ENCODE results near the gene SNHG17.
"Not testable (repeated sequence)": the region's sequence is repeated elsewhere in the genome, so short reads cannot be mapped to it uniquely, and the experiment has no call there.

SNHG17 gene

DNA sequence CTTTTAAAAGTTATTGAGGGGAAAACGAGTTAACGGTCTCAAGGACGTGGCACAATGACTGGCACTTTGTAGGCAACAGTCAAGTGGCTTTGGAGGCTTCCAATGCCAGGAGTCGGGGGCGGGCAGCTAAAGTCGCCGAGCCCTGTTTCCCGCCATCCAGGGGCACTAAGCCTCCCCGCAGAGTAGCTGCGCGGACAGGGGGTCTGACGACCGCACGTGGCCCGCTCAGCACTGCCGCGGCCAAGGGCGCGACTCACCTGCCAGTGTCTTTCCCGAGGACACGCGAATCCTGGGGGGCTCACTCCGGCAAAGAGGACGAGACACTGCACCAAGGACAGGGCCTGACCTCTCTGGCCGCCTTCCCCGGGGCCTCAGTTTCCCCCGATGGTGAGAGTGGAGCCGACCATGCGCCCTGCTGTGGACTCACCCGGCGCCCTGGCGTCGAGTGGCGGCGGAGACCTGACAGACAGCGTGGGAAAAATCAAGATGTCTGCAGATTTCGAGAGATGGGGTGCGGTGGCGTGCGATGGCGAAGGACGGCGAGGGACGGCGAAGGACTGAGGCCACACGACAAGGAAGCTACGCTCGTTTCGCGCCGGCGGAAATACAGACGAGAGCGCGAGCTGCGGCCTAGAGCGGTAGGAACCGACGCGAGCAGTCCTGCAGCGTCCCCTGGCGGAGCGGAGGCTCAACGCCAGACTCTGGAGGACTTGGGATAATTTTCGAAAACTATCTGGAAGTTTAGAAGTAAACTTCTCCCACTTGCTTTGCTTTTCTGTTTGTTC lies at the start of gene SNHG17:
TSS of gene SNHG17 (minus strand) at position 559 of the 785 bp plus-strand sequence.
- in situ Hi-C loops (cut with HindIII; ENCODE audit: low pct_ligation_motif_present, low pct_unique_long_range_greater_than_20kb, low sequenced_read_pairs) = no loop called here
- peak; percentile 90 for DNase-seq

DNA sequence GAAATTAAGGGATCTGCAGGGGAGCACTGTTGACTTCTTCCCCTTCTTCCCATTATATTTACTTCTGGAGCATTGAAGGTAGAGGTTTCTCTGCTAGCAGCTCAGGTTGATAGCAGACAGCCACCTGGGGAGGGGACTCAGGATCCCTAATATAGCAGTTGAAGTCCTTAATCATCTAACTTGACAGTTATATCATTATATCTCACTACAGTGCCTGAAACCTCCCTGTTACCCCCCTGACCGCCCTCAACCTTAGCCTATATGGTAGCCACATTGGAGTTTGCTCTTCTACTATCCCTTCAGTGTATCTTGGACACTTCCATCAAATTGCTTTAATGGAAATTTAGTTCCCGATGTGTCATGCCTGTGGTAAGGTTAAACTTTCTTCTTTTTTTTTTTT lies 44.5 kb upstream of the SNHG17 start:
- in situ Hi-C loops (cut with HindIII; ENCODE audit: low pct_ligation_motif_present, low pct_unique_long_range_greater_than_20kb, low sequenced_read_pairs) = no loop called here
- no peak for DNase-seq

DNA sequence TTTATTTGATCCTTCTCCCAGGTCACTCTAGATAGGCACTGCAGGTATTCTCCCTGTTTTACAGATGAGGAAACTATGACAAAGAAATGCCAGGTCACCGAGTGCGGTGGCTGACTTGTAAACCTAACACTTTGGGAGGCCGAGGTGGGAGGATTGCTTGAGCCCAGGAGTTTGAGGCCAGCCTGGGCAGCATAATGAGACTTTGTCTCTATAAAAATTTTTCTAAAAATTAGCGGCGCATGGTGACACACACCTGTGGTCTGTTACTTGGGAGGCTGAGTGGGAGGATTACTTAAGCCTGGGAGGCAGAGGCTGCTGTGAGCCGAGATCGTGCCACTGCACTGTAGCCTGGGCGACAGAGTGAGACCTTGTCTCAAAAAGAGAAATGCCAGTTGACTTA lies 42.6 kb upstream of the SNHG17 start:
- in situ Hi-C loops (cut with HindIII; ENCODE audit: low pct_ligation_motif_present, low pct_unique_long_range_greater_than_20kb, low sequenced_read_pairs) = no loop called here
- DNase-seq = no peak

DNA sequence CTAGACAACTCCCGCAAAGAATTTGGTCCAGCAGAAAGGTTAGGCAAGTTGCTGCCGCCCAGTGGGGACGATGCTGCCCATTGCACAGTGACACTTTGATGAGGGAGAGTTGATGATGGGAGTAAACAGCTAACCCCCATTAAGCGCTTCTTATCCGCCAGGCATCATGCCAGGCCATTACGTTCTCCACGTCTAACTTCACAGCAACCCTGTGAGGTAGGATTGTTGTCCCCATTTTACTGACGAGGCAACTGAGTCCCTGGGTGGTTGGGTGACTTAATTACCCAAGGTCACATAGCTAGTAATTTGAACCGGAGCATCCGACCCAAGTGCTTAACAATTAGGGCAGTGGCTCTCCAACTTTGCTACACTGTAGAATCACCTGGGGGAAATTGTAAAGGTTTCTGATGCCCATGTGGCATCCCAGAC lies 38.3 kb upstream of the SNHG17 start:
- in situ Hi-C loops (cut with HindIII; ENCODE audit: low pct_ligation_motif_present, low pct_unique_long_range_greater_than_20kb, low sequenced_read_pairs) = no loop called here
- DNase-seq = no peak

DNA sequence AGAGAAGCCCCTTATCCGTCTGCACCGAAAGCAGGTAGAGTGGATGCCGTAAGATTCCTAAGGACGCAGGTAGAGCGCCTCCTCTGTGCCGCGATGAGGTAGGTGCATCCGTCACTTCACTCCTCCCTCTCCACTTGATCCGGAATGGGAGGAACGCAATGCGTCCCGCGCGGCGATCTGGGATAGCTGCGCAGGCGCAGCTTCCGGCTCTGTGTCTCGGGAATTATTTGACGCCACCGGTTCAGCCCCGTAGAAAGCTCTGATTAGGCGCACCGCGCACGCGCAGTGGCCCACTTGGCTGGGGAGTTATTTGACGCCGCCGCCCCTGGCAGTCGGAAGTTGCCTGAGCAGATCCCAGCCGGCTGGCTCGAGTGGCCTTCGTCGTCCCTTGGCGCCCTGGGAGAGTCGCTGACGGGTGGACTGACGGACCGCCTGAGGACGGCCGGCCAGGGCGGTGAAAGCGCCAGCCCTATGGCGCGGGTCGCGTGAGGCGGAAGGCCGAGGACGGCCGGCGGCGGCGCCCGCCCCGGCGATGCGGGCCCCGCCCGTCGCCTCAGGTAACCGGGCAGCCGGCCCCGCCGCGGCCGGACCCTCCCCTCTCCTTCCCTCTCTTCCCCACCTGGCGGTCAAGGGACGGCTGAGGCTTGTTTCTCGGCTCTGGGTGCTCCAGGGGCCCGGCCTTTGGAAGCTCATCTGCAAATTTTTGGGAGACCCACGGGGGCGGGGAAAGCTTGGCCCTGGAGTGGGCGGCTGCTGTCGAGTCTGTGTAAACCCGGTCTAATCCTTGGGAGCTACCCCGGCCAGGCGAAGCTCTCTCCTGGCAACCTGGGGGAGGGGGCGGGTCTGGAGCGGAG lies 37.6 kb upstream of the SNHG17 start, which contains the start of gene RALGAPB:
TSS of gene RALGAPB (plus strand) at position 331 of the 854 bp plus-strand sequence. CDS start 15,590 bp downstream, outside the sequence.
- in situ Hi-C loops (cut with HindIII; ENCODE audit: low pct_ligation_motif_present, low pct_unique_long_range_greater_than_20kb, low sequenced_read_pairs) = no loop called here
- DNase-seq = peak; percentile 98

DNA sequence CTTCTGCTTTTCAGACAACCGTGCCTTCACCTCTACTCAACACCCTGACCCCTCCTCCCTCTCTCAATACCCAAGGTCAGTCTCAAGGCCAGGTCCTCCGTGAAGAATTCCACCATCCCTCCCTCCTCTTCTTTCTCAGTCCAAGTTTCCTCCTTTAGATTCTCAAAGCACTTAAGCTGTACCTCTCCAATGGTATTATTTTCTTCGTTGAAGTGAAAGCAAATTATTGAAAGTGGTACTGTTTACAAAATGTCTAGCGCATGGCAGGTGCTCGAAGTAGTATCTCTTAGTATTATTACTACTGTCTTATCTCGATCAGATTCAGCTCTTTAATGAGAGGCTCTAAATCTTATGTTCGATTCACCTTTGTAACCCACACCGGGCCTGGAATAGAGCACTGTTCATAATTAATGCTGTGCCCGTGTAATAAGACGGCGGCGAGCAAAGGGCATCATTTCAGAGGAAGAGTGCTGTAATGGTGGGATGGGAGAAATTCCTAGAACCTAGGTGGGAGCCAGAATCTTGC lies 36.9 kb upstream of the SNHG17 start:
- no peak for DNase-seq
- in situ Hi-C loops (cut with HindIII; ENCODE audit: low pct_ligation_motif_present, low pct_unique_long_range_greater_than_20kb, low sequenced_read_pairs) = no loop called here

DNA sequence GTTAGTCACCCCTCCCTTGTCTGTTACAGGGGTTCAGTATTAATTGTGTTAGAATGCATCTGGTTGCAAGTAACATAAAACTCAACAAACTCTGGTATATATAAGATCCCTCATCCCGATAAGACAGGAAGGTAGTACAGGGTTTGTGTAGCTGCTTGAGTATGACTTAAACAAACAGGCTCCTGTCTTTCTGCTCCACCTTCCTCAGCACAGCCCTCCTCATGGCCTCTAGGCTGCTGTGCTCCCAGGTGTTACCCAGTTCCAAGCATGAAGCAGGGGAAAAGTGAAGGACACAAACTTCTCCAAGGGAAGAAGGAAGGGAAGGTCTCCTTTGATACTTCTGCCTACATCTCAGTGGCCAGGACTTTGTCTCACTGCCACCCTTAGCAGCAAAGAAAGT lies 36.1 kb upstream of the SNHG17 start:
- no peak for DNase-seq
- in situ Hi-C loops (cut with HindIII; ENCODE audit: low pct_ligation_motif_present, low pct_unique_long_range_greater_than_20kb, low sequenced_read_pairs) = no loop called here

DNA sequence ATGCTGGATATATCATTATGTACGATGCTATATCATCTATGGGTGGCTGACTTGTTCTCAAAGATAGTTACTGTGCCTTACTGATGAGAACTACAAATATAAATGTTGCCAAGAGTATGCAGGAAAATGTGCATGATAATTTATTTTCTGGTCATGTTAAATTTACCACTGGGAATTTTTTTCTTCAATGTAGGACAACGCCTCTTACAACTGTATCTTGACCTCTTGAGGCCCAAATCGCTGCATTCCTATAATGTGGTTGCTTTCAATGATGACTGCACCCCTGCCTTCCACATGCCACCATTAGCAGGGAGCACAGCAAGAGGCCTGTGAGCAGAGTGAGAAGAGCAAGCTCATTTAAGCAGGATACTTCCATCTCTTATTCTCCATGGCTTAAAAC lies 31.9 kb upstream of the SNHG17 start:
- no peak for DNase-seq
- in situ Hi-C loops (cut with HindIII; ENCODE audit: low pct_ligation_motif_present, low pct_unique_long_range_greater_than_20kb, low sequenced_read_pairs) = no loop called here

DNA sequence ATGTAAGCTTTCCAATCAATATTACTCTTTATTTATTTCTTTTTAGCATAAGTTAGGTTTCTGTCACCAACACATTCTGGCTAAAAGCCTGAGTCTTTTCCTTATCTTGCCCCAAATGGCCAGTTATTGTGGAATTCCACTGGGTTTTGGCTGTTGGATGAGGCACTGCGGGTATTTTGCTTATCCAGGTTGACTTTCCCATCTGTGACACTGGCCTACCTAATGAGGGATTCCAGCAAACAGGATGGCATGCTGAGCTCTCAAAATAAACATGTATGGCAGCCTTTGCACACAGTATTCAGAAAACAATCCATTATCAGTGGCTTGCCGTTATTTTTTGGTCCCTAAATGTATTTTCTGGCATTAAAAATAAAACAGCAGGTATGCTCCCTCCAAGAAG lies 31.0 kb upstream of the SNHG17 start:
- in situ Hi-C loops (cut with HindIII; ENCODE audit: low pct_ligation_motif_present, low pct_unique_long_range_greater_than_20kb, low sequenced_read_pairs) = no loop called here
- DNase-seq = no peak

DNA sequence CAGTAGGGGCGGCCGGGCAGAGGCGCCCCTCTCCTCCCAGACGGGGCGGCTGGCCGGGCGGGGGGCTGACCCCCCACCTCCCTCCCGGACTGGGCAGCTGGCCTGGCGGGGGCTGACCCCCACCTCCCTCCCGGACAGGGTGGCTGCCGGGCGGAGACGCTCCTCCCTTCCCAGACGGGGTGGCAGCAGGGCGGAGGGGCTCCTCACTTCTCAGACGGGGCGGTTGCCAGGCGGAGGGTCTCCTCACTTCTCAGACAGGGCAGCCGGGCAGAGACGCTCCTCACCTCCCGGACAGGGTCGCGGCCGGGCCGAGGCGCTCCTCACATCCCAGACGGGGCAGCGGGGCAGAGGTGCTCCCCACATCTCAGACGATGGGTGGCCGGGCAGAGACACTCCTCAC lies 26.4 kb upstream of the SNHG17 start:
- DNase-seq; in situ Hi-C loops (cut with HindIII; ENCODE audit: low pct_ligation_motif_present, low pct_unique_long_range_greater_than_20kb, low sequenced_read_pairs): not testable (repeated sequence)

DNA sequence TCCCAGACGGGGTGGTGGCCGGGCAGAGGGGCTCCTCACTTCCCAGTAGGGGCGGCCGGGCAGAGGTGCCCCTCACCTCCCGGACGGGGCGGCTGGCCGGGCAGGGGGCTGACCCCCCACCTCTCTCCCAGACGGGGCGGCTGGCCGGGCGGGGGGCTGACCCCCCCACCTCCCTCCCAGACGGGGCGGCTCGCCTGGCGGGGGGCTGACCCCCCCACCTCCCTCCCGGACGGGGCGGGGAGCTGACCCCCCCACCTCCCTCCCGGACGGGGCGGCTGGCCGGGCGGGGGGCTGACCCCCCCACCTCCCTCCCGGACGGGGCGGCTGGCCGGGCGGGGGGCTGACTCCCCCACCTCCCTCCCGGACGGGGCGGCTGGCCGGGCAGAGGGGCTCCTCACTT lies 26.0 kb upstream of the SNHG17 start:
- DNase-seq; in situ Hi-C loops (cut with HindIII; ENCODE audit: low pct_ligation_motif_present, low pct_unique_long_range_greater_than_20kb, low sequenced_read_pairs): not testable (repeated sequence)

DNA sequence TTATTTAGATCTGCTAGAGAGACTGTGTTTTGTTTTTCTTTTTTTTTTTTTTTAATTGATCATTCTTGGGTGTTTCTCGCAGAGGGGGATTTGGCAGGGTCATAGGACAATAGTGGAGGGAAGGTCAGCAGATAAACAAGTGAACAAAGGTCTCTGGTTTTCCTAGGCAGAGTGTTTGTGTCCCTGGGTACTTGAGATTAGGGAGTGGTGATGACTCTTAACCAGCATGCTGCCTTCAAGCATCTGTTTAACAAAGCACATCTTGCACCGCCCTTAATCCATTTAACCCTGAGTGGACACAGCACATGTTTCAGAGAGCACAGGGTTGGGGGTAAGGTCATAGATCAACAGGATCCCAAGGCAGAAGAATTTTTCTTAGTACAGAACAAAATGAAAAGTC lies 25.5 kb upstream of the SNHG17 start:
- DNase-seq; in situ Hi-C loops (cut with HindIII; ENCODE audit: low pct_ligation_motif_present, low pct_unique_long_range_greater_than_20kb, low sequenced_read_pairs): not testable (repeated sequence)

DNA sequence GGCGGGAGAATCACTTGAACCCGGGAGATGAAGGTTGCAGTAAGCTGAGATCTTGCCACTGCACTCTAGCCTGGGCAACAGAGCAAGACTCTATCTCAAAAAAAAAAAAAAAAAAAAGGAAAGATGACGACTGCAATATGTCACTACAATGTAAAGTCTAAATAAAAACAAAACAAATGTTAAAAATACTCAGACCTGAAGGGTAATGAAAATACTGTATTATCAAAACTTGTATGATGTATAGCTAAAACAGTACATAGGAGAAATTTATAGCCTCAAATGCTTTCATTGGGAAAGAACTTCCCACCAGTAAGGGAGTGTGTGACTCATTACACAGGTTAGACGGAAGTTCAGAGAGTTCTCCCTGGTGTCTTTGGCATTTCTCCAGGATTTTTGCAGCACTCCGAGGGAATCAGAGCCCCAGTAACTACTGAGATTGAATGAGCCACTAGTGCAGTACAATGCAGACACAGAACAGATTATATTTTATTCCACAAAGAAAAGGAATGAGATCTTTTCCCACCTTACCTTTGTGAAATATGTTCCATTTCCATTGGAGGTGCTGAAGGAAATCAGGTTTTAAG lies 25.0 kb upstream of the SNHG17 start:
- DNase-seq = peak; percentile 78

DNA sequence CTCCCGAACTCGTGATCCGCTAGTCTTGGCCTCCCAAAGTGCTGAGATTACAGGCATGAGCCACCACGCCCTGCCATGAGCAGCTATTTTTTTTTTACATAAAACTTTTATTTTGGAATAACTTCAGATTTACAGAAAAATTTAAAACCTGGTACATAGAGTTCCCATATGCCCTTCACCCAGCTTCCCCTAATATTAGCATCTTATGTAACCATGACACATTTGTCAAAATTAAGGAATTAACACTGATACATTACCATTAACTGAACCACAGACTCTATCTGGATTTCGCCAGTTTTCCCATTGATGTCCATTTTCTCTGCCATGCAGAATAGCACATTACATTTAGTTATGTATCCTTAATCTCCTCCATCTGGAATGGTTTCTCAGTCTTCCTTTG lies 23.2 kb upstream of the SNHG17 start:
- in situ Hi-C loops (cut with HindIII; ENCODE audit: low pct_ligation_motif_present, low pct_unique_long_range_greater_than_20kb, low sequenced_read_pairs) = no loop called here
- no peak for DNase-seq

More for the DNA sequence above, 25.0 kb upstream of the SNHG17 start:
- in situ Hi-C loops (cut with HindIII; ENCODE audit: low pct_ligation_motif_present, low pct_unique_long_range_greater_than_20kb, low sequenced_read_pairs) = no loop called here

DNA sequence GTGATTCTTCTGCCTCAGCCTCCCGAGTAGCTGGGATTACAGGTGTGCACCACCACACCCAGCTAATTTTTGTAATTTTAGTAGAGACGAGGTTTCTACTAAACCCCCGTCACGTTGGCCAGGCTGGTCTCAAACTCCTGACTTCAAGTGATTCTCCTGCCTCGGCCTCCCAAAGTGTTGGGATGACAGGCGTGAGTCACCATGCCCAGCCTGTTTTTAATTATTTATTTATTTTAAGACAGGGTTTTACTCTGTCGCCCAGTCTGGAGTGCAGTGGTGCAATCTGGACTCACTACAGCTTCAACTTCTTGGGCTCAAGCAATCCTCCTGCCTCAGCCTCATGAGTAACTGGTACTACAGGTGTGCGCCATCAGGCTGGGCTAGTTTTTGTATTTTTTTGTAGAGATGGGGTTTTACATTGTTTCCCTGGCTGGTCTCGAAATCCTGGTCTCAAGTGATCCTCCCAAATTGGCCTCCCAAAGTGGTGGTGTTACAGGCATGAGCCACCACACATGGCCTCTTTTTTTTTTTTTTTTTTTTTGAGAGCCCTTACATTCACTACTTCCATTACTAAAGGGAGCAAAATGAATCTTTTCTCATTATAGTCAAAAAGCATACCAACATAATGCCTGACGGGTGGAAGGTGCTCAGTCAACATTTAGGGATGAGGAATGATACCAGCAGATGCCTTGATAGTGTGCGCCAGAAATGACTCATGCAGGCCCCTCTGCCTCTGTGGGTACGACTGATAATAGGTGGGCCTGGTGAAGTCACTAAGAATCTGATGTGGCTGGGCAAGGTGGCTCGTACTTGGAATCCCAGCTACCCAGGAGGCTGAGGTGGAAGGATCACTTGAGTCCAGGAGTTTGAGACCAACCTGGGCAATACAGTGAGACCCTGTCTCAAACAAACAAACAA lies 19.7 kb upstream of the SNHG17 start:
- in situ Hi-C loops (cut with HindIII; ENCODE audit: low pct_ligation_motif_present, low pct_unique_long_range_greater_than_20kb, low sequenced_read_pairs) = no loop called here

DNA sequence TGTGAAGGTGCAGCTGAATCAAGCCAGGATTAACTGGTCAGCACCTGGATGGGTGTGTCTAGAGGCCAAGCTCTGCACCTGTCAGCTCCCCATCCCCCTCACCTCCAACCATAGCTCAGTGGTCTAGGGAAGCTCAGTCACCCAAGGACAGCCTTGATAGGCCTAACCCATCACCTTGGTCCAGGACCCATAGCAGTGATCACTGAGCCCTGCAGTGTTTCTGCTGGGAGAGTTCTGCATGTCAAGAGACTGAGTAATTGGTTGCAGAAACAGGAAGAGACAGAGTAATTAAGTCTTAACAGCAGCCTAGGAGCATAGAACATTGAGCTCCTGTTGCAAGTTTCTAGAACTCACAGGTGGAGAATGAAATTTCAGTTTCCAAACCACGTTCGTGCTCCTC lies 18.8 kb upstream of the SNHG17 start:
- DNase-seq = no peak
- in situ Hi-C loops (cut with HindIII; ENCODE audit: low pct_ligation_motif_present, low pct_unique_long_range_greater_than_20kb, low sequenced_read_pairs) = no loop called here

More for the DNA sequence above, 19.7 kb upstream of the SNHG17 start:
- no peak for DNase-seq

DNA sequence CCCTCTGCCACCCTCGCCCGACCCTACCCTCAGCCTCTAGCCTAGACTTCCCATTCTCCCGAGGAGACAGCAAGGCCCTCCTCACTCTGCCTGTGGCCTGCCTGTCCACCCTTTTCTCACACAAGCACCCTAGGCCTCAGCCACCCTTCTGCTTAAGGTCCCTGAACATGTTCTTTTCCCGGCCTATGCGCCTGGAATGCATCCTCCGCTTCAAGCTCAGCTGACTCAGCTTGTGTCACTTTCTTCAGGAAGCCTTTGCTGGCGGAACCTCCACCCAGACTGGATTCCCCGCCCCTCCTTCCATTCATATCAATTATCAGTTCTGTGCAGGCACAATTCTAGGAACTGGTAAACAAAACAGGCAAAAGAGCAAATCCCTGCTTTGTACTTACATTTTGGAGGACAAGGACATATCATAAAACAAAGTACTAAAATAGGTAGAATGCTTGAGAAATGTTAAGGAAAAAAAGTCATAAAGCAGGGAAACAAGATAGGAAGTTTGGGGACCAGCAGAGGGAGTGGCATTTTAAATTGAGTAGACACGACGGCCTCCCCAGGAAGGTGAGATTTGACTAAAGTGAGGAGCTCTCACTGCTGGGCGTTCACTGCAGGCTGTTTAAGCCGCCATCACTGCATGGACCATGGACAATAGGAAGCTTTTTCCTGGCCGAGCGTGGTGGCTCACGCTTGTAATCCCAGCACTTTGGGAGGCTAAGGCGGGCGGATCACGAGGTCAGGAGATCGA lies 17.9 kb upstream of the SNHG17 start:
- in situ Hi-C loops (cut with HindIII; ENCODE audit: low pct_ligation_motif_present, low pct_unique_long_range_greater_than_20kb, low sequenced_read_pairs) = no loop called here
- no peak for DNase-seq
